HuH-7 (cell line): ENCODE data around the gene SLC1A7.

ENCODE experiments used
- DNase-seq: peaks from one replicate; pipeline ENCODE4 v3.0.0; 2011; ENCODE audit warnings: low spot score

SLC1A7 gene

GRCh38 chr1:53090227-53091147 is 52.0 kb downstream of the SLC1A7 start:
- no peak for DNase-seq

DNA sequence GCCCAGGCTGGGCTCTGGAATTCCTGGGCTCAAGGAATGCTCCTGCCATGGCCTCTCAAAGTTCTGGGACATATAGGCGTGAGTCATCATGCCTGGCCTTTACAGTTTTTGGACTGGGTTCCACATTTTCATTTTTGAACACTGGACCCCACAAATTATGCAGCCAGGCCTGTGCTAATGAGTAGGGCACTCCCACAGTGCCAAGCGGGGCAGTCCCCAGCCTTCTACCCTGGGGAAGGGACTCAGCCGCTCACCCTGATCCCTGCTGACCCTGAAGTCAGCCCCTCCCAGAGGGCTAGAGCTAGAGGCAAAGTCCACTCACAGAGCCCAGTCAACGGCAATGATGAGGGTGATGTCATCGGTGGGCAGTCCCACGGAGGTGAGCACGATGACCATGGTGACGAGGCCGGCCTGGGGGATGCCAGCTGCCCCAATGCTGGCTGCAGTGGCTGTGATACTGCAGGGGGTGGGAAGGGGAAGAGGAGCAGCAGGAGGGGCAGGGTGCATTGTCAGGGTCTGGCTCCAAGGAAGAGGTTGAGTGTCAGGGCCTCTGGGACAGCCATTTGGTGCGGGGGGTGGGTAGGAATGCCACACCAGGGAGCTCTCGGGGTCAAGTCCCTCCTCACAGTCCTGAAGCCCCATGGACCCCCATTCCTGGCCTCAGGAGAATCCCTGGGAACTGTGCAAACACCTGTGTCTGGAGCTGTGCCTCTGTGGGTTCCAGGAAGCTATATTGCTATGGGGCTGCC is 52.8 kb downstream of the SLC1A7 start:
- DNase-seq, result peak; percentile 97

GRCh38 chr1:53088616-53089300 is 53.7 kb downstream of the SLC1A7 start:
- DNase-seq, result no peak

GRCh38 chr1:53087332-53088285 is 54.8 kb downstream of the SLC1A7 start:
- no peak for DNase-seq

- DNase-seq, result no peak
These were observed 55.9 kb downstream of the SLC1A7 start for GRCh38 chr1:53086491-53087070.

DNA sequence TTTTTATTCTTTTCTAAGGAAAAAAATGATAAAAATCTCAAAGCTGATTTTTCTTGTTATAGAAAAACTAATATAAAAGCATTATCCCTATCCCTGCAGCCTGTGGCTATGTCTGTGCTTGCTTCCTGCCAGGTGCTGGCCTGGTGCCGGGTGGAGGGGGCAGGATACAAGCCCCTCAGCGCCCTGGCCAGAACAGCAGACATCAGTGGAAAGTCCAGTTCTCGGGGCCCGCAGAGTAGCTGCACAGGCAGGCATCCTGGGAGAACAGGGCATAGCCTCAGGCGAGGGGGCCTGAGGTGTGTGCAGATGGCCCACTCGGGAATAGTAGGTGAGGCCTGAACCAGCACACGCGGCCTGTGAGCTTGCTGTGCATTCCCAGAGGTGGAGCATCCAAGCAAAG is 57.0 kb downstream of the SLC1A7 start:
- no peak for DNase-seq

DNA sequence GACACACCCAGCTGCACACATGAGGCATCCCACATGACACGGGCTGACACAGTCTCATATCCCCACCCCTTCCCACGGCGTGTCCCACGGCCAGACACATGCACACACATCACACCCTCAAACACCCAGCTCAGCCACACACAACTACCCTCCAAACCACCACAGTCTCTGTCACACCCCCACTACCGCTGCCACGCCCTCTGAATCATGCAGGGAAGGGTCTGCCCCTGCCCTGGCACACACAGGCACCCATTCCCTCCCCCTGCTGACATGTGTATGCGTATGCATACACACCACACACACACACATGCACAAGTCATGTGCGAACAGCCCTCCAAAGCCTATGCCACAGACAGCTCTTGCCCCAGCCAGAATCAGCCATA is 57.9 kb downstream of the SLC1A7 start:
- DNase-seq, result no peak

DNA sequence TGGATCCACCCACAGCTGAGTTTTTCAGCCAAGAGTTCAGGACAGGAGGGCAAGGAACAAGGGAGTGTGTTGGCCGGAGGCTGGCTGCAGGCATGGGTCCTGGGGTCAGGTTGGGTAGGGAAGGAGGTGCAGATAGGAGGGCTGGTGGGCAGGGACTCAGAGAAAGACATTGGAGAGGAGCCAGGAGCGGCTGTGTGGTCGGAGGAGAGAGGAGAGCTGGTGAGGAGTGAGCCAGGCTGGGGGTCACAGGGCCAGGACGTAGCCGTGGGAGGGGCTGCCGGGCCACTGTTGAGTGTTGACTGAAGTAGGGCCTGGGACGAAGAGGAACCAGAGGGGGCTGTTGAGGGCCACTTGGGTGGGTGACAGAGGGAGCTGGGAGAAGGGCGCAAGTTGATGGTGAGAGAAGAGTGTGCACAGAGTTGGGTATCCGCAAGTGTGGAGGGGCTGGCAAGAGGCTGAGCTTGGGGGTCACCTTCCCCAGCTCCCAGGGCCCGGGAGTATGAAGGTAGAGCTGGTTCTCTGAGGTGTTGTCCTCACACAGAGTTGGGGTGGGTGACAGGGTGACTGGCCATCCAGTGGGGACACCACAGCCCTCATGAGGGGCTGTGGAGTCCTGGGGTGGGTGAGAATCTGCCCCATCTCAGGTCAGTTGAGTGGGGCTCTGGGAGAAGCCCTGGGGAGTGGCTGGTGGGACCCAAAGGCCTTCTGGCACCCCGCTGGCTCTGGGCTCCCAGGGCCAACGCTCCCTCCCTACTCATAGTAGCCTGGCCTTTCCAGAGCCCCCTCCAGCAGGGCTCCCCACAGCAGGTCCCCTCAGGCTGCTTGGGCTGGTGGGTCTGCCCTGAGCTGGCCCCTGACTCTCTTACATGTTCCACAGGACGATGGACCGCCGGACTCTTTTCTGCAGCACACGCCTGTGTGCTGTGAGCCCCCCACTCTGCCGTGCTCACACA is 58.5 kb downstream of the SLC1A7 start:
- no peak for DNase-seq

- DNase-seq, result no peak
These were observed 59.5 kb downstream of the SLC1A7 start for GRCh38 chr1:53082826-53083455.

- no peak for DNase-seq
These were observed 60.9 kb downstream of the SLC1A7 start for GRCh38 chr1:53081384-53082066.

GRCh38 chr1:53080769-53081168 is 61.7 kb downstream of the SLC1A7 start:
- no peak for DNase-seq

DNA sequence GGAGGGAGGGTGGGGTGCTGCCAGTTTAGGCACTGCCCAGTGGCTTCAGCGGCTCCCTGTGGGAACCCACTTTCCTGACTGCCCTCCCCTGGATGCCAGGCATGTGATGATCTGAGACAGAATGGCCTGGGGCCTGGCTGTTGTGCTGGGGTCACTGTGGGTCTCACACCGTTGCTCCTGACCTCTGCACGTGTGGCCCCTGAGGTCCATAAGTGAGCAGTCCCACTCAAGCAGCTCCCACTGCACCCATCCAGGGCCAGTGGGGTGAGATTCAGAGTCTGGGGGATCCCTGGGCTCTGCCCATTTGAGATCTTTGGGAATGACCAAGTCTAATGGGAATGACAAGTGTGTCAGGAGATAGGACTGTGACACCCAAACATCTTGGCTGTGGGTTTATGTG is 62.4 kb downstream of the SLC1A7 start:
- no peak for DNase-seq

DNA sequence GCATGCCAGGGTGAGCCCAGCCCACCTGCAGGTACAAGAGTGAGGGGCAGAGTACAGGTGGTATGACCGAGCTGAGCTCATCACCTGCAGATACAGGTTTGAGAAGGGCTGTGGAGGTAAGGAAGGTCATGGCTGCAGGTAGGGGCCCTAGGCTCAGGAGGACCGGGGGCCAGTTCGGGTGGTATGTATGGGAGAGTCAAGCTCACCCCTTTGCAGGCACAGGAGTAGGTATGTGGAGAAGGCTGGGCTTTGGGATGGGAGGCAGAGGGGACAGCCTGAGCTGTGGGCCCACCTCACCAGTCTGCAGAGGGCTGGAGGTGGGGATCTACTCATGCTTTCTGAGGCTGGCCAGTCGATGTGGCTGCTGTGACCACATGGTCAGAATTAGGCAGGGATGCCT is 63.2 kb downstream of the SLC1A7 start:
- DNase-seq, result no peak

DNA sequence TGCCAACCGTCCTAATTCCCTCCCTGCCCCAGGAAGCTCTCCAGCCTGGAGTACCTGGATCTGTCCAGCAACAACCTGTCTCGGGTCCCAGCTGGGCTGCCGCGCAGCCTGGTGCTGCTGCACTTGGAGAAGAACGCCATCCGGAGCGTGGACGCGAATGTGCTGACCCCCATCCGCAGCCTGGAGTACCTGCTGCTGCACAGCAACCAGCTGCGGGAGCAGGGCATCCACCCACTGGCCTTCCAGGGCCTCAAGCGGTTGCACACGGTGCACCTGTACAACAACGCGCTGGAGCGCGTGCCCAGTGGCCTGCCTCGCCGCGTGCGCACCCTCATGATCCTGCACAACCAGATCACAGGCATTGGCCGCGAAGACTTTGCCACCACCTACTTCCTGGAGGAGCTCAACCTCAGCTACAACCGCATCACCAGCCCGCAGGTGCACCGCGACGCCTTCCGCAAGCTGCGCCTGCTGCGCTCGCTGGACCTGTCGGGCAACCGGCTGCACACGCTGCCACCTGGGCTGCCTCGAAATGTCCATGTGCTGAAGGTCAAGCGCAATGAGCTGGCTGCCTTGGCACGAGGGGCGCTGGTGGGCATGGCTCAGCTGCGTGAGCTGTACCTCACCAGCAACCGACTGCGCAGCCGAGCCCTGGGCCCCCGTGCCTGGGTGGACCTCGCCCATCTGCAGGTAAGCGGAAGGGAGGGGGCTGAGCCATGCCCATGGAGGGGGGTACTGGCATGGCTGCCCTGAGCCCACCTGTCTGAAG is 63.9 kb downstream of the SLC1A7 start:
- no peak for DNase-seq

DNA sequence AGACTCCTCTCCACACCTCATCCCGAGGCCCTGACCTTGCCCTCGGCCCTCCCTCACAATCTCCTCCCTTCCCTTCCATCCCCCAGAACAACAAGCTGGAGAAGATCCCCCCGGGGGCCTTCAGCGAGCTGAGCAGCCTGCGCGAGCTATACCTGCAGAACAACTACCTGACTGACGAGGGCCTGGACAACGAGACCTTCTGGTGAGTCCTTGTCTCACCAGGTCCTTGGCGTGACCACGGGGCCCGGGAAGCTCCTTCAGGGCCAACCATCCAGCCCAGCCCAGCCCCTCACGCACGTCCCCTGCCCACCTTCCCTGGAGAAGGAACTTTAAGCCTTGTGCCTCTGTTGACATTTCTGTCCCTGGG is 64.9 kb downstream of the SLC1A7 start:
- no peak for DNase-seq

- DNase-seq, result no peak
These were observed 65.5 kb downstream of the SLC1A7 start for GRCh38 chr1:53076721-53077598.

GRCh38 chr1:53076165-53076564 is 66.3 kb downstream of the SLC1A7 start:
- no peak for DNase-seq
